ENCODE results near the gene ZNF43.

GRCh38 chr19:21789466-21790085 is 46.4 kb downstream of the ZNF43 start:
- TF ChIP-seq CTCF (IDR thresholded peaks at IDR 0.05): no peak
- no peak for TF ChIP-seq POLR2A (IDR thresholded peaks at IDR 0.05)
- TF ChIP-seq EP300 (IDR thresholded peaks at IDR 0.05): no peak
- no peak for TF ChIP-seq POLR2AphosphoS5 (IDR thresholded peaks at IDR 0.05)

All from sigmoid colon (tissue), 4 donors.